IPS-15b (cell line): ENCODE measurements around the gene FAM171A2.
"Not testable (repeated sequence)": the region's sequence is repeated elsewhere in the genome, so short reads cannot be mapped to it uniquely, and the experiment has no call there.

Source experiments
- H3K27me3 ChIP-seq: one replicate; pipeline ENCODE4 v1.6.1; 2013; ENCODE audit warnings: low read length; ENCODE audit not compliant: control insufficient read depth, insufficient read depth
- H3K36me3 ChIP-seq: one replicate; pipeline ENCODE4 v1.6.1; 2013; ENCODE audit warnings: low read length; ENCODE audit not compliant: control insufficient read depth, insufficient read depth
- H3K4me1 ChIP-seq: one replicate; pipeline ENCODE4 v1.6.1; 2013; ENCODE audit warnings: mild to moderate bottlenecking, low read length; ENCODE audit not compliant: control insufficient read depth, insufficient read depth
- H3K4me3 ChIP-seq: one replicate; pipeline ENCODE4 v1.5.1; 2013; ENCODE audit warnings: low read depth, low read length
- H3K9ac ChIP-seq: one replicate; pipeline ENCODE4 v1.6.1; 2013; ENCODE audit warnings: low read depth, mild to moderate bottlenecking, low read length
- H3K9me3 ChIP-seq: one replicate; pipeline ENCODE4 v1.6.1; 2013; ENCODE audit warnings: mild to moderate bottlenecking, low read length; ENCODE audit not compliant: control insufficient read depth, insufficient read depth

The FAM171A2 gene

GRCh38 chr17:44368391-44369243, 5.0 kb upstream of the FAM171A2 start:
- H3K27me3 ChIP-seq: peaks cover 19% of the 10 kb centered on the region
- H3K4me1 ChIP-seq, H3K4me3 ChIP-seq, H3K9me3 ChIP-seq, H3K9ac ChIP-seq, H3K36me3 ChIP-seq: not testable (repeated sequence)

- Histone ChIP-seq H3K36me3 (no peaks in the 10 kb centered on the region), H3K9ac (no peak overlapping the region), H3K9me3 (no peaks in the 10 kb centered on the region), H3K27me3 (peaks cover 17% of the 10 kb centered on the region), H3K4me3 (no peak overlapping the region), H3K4me1 (no peaks in the 10 kb centered on the region)
Observed at GRCh38 chr17:44367231-44367979, 3.8 kb upstream of the FAM171A2 start.

- not testable (repeated sequence) for H3K9me3 ChIP-seq, H3K4me3 ChIP-seq, H3K9ac ChIP-seq, H3K36me3 ChIP-seq
- Histone ChIP-seq H3K4me1 (peaks cover 15% of the 10 kb centered on the region), H3K27me3 (peaks cover 17% of the 10 kb centered on the region)
Observed at GRCh38 chr17:44365051-44365450, 1.4 kb upstream of the FAM171A2 start.

GRCh38 chr17:44362949-44363612, 572 bp downstream of the FAM171A2 start:
- Histone ChIP-seq H3K4me1 (peaks cover 15% of the 10 kb centered on the region), H3K27me3 (peaks cover 17% of the 10 kb centered on the region), H3K9me3 (no peaks in the 10 kb centered on the region), H3K36me3 (peaks cover 3% of the 10 kb centered on the region), H3K9ac (peak overlapping the region; percentile 12), H3K4me3 (peak overlapping the region; percentile 60)

DNA sequence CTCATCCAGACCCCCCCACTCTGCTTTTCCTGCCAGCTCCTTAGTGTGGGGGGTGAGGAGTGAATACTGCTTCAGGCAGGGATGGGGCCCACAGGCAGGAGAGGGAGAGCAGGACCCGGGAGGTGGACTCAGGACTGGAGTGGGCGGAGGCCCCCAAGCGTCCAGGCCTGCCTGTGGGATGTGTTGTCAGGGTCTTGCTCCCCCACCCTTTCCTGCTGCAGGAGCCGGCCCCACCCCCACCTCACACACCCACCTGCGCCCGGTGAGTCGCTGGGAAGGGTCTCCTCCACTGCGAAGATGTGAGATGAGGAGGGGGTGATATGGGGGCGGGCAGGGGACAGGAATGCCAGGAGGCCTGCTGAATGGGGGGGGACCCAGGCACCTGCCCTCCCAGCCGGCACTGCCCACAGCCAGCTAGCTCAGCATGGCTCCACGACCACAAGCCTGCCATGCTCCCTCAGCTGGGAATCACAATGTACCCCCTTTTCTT, 1.1 kb downstream of the FAM171A2 start:
- H3K36me3 ChIP-seq: peaks cover 3% of the 10 kb centered on the region
- H3K27me3 ChIP-seq: peaks cover 17% of the 10 kb centered on the region
- peaks cover 15% of the 10 kb centered on the region for H3K4me1 ChIP-seq
- H3K4me3 ChIP-seq: peak overlapping the region; percentile 60
- H3K9ac ChIP-seq: no peak overlapping the region
- H3K9me3 ChIP-seq: no peaks in the 10 kb centered on the region

- peaks cover 3% of the 10 kb centered on the region for H3K36me3 ChIP-seq
- H3K9ac ChIP-seq: no peak overlapping the region
- peaks cover 15% of the 10 kb centered on the region for H3K4me1 ChIP-seq
- H3K4me3 ChIP-seq: peak overlapping the region; percentile 3
- H3K27me3 ChIP-seq: peaks cover 17% of the 10 kb centered on the region
- no peaks in the 10 kb centered on the region for H3K9me3 ChIP-seq
Observed at GRCh38 chr17:44361292-44362260, 2.1 kb downstream of the FAM171A2 start.

- Histone ChIP-seq H3K4me1 (peaks cover 15% of the 10 kb centered on the region), H3K9ac (no peak overlapping the region), H3K4me3 (peak overlapping the region; percentile 3), H3K27me3 (peaks cover 11% of the 10 kb centered on the region), H3K36me3 (peaks cover 3% of the 10 kb centered on the region), H3K9me3 (no peaks in the 10 kb centered on the region)
Observed at GRCh38 chr17:44360826-44361225, 2.8 kb downstream of the FAM171A2 start.

DNA sequence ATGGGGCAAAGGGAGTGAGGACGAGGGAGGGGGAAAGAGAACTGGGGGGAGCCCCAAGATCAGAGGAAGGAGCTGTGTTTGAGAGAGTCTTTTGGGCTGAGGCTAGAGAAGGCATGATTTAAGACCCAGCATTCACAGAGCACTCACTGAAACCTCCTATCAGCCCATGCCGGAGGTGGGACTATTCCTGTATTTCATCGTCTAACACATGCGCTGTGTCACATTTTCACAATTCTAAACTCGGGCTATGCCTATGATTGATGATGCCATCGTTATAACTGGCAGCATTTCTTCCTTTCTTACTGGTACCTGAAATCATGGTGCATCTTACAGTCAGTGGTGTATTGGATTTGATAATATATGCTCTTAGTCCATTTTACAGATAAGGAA, 3.5 kb downstream of the FAM171A2 start:
- Histone ChIP-seq H3K4me3 (no peak overlapping the region), H3K9me3 (no peaks in the 10 kb centered on the region), H3K9ac (no peak overlapping the region), H3K27me3 (peaks cover 6% of the 10 kb centered on the region), H3K4me1 (peaks cover 15% of the 10 kb centered on the region), H3K36me3 (peaks cover 3% of the 10 kb centered on the region)

GRCh38 chr17:44359458-44360143, 4.1 kb downstream of the FAM171A2 start:
- H3K4me1 ChIP-seq: peaks cover 15% of the 10 kb centered on the region
- H3K4me3 ChIP-seq: no peak overlapping the region

GRCh38 chr17:44359006-44359405, 4.6 kb downstream of the FAM171A2 start:
- H3K9ac ChIP-seq: no peak overlapping the region
- peaks cover 15% of the 10 kb centered on the region for H3K4me1 ChIP-seq
- no peak overlapping the region for H3K4me3 ChIP-seq
- no peaks in the 10 kb centered on the region for H3K9me3 ChIP-seq
- peaks cover 3% of the 10 kb centered on the region for H3K36me3 ChIP-seq
- no peaks in the 10 kb centered on the region for H3K27me3 ChIP-seq

More at GRCh38 chr17:44359458-44360143, 4.1 kb downstream of the FAM171A2 start:
- no peaks in the 10 kb centered on the region for H3K9me3 ChIP-seq
- H3K9ac ChIP-seq: no peak overlapping the region
- peaks cover 3% of the 10 kb centered on the region for H3K36me3 ChIP-seq
- peaks cover under 1% of the 10 kb centered on the region for H3K27me3 ChIP-seq
